GM18526 (cell line): ENCODE data around the gene RHOXF2B.
"Not testable (repeated sequence)": the region's sequence is repeated elsewhere in the genome, so short reads cannot be mapped to it uniquely, and the experiment has no call there.

ENCODE experiments used
- POLR2A ChIP-seq: IDR thresholded peaks from 3 replicates; pipeline ENCODE4 v1.6.1; 2011; ENCODE audit not compliant: insufficient read length; ENCODE audit errors: extremely low read depth

The RHOXF2B gene

GRCh38 chrX:120077590-120077989 lies at the start of gene RHOXF2B:
Gene RHOXF2B (minus strand): TSS chrX:120077690. CDS start chrX:120077552, 138 bp downstream.
- TF ChIP-seq POLR2A: not testable (repeated sequence)

- no peak for TF ChIP-seq POLR2A
Observed at GRCh38 chrX:120125444-120125843, 48.0 kb upstream of the RHOXF2B start.

GRCh38 chrX:120120223-120120622 lies 42.7 kb upstream of the RHOXF2B start:
- no peak for TF ChIP-seq POLR2A

GRCh38 chrX:120115438-120115963 lies 38.0 kb upstream of the RHOXF2B start, which contains the start of gene RHOXF1:
Gene RHOXF1 (minus strand): TSS chrX:120115913. CDS start chrX:120115862, 51 bp downstream.
- TF ChIP-seq POLR2A: no peak

GRCh38 chrX:120111611-120112010 lies 34.1 kb upstream of the RHOXF2B start:
- no peak for TF ChIP-seq POLR2A

GRCh38 chrX:120109378-120109777 lies 31.9 kb upstream of the RHOXF2B start:
- no peak for TF ChIP-seq POLR2A

- no peak for TF ChIP-seq POLR2A
Observed at GRCh38 chrX:120090208-120090607, 12.7 kb upstream of the RHOXF2B start.

- no peak for TF ChIP-seq POLR2A
Observed at GRCh38 chrX:120087289-120088017, 10.0 kb upstream of the RHOXF2B start.

- no peak for TF ChIP-seq POLR2A
Observed at GRCh38 chrX:120036704-120037103, 40.8 kb downstream of the RHOXF2B start.

- no peak for TF ChIP-seq POLR2A
Observed at GRCh38 chrX:120029354-120029753, 48.1 kb downstream of the RHOXF2B start.

- TF ChIP-seq POLR2A: no peak
Observed at GRCh38 chrX:120023259-120023658, 54.2 kb downstream of the RHOXF2B start.

GRCh38 chrX:120022763-120023162 lies 54.7 kb downstream of the RHOXF2B start:
- no peak for TF ChIP-seq POLR2A
